Liver (tissue), 9 donors: ENCODE results near the gene N4BP2. TPM values are rescaled to one million over a fixed set of nuclear protein-coding genes. Genes with fewer than 3 reads are reported as not detected.

ENCODE experiments used
- DNase-seq: peaks from one replicate; pipeline ENCODE4 v3.0.0-alpha.2; 2017; ENCODE audit warnings: low spot score
- H3K27ac ChIP-seq, 2 donors: one replicate each; pipeline ENCODE4 v1.7.0; 2013; ENCODE audit warnings: inconsistent platforms in 2 of 2, low read length in 2 of 2, control low read depth in 1 of 2, low read depth in 1 of 2, mild to moderate bottlenecking in 1 of 2
- H3K27me3 ChIP-seq, 4 donors: one replicate each; pipeline versions ENCODE4 v1.6.1 to v1.7.0; 2013; ENCODE audit warnings: low read length in 3 of 4, inconsistent platforms in 1 of 4, mild to moderate bottlenecking in 1 of 4, moderate library complexity in 1 of 4; ENCODE audit not compliant: control insufficient read depth in 4 of 4, insufficient read depth in 4 of 4
- H3K36me3 ChIP-seq, 4 donors: one replicate each; pipeline versions ENCODE4 v1.6.1 to v1.7.0; 2013; ENCODE audit warnings: low read length in 3 of 4, mild to moderate bottlenecking in 3 of 4, low read depth in 1 of 4, moderate library complexity in 1 of 4; ENCODE audit not compliant: control insufficient read depth in 4 of 4, insufficient read depth in 3 of 4
- H3K4me1 ChIP-seq, 4 donors: one replicate each; pipeline versions ENCODE4 v1.6.1 to v1.7.0; 2013; ENCODE audit warnings: low read length in 3 of 4, mild to moderate bottlenecking in 3 of 4, moderate library complexity in 1 of 4; ENCODE audit not compliant: control insufficient read depth in 4 of 4, insufficient read depth in 4 of 4
- H3K4me3 ChIP-seq, 3 donors: one replicate each; pipeline versions ENCODE4 v1.6.1 to v1.7.0; 2013; ENCODE audit warnings: low read length in 3 of 3, control low read depth in 1 of 3, low read depth in 1 of 3, mild to moderate bottlenecking in 1 of 3
- H3K9ac ChIP-seq, 2 donors: one replicate each; pipeline ENCODE4 v1.7.0; 2013; ENCODE audit warnings: low read length in 2 of 2, mild to moderate bottlenecking in 2 of 2, moderate library complexity in 2 of 2, control low read depth in 1 of 2, low read depth in 1 of 2
- H3K9me3 ChIP-seq, 4 donors: one replicate each; pipeline versions ENCODE4 v1.6.1 to v1.7.0; 2013; ENCODE audit warnings: low read length in 3 of 4; ENCODE audit not compliant: control insufficient read depth in 4 of 4
- ATF3 ChIP-seq: IDR thresholded peaks from 2 replicates; pipeline ENCODE4 v1.6.1; 2016; ENCODE audit warnings: antibody characterized with exemption
- CTCF ChIP-seq: fragments of 150-350 bp; IDR thresholded peaks from 2 replicates; pipeline ENCODE4 v1.5.1; 2017; ENCODE audit warnings: improper control_type of control experiment, low read depth, low read length; ENCODE audit not compliant: missing input control
- FOXA1 ChIP-seq: IDR thresholded peaks from 2 replicates; pipeline ENCODE4 v1.6.1; 2016; ENCODE audit warnings: antibody characterized with exemption
- FOXA2 ChIP-seq: IDR thresholded peaks from 2 replicates; pipeline ENCODE4 v1.6.1; 2016; ENCODE audit warnings: antibody characterized with exemption
- GABPA ChIP-seq, 2 donors: IDR thresholded peaks in 1 of 2; conservative IDR thresholded peaks in 1 of 2; 2 replicates each; pipeline ENCODE4 v1.6.1; 2016; ENCODE audit warnings: antibody characterized with exemption in 2 of 2, mild to moderate bottlenecking in 1 of 2, moderate library complexity in 1 of 2
- HNF4G ChIP-seq: IDR thresholded peaks from 2 replicates; pipeline ENCODE4 v1.6.1; 2016; ENCODE audit warnings: antibody characterized with exemption
- JUND ChIP-seq, 2 donors: IDR thresholded peaks; 2 replicates each; pipeline ENCODE4 v1.6.1; 2016; ENCODE audit warnings: antibody characterized with exemption in 2 of 2
- MAX ChIP-seq: IDR thresholded peaks from 2 replicates; pipeline ENCODE4 v1.6.1; 2016; ENCODE audit warnings: antibody characterized with exemption
- NR2F2 ChIP-seq: IDR thresholded peaks from 2 replicates; pipeline ENCODE4 v1.6.1; 2016; ENCODE audit warnings: antibody characterized with exemption
- RAD21 ChIP-seq, 2 donors: IDR thresholded peaks; 2 replicates each; pipeline ENCODE4 v1.6.1; 2016; ENCODE audit warnings: antibody characterized with exemption in 2 of 2, mild to moderate bottlenecking in 2 of 2
- REST ChIP-seq: IDR thresholded peaks from 2 replicates; pipeline ENCODE4 v1.6.1; 2016; ENCODE audit warnings: antibody characterized with exemption, mild to moderate bottlenecking
- SP1 ChIP-seq: IDR thresholded peaks from 2 replicates; pipeline ENCODE4 v1.6.1; 2018; ENCODE audit warnings: antibody characterized with exemption, mild to moderate bottlenecking
- TAF1 ChIP-seq: conservative IDR thresholded peaks from 2 replicates; pipeline ENCODE4 v1.6.1; 2016; ENCODE audit warnings: antibody characterized with exemption, mild to moderate bottlenecking
- YY1 ChIP-seq: IDR thresholded peaks from 2 replicates; pipeline ENCODE4 v1.6.1; 2016; ENCODE audit warnings: antibody characterized with exemption, mild to moderate bottlenecking
- ZBTB33 ChIP-seq: IDR thresholded peaks from 2 replicates; pipeline ENCODE4 v1.6.1; 2016; ENCODE audit warnings: antibody characterized with exemption
- WGBS: extraction: QIAGEN DNeasy Blood & Tissue Kit; methylation state at CpG from one replicate; pipeline ENCODE4 v1.1.7; 2013; 5-methylcytosine and 5-hydroxymethylcytosine counted together
- polyA plus RNA-seq, 2 donors: library from polyadenylated mRNA; stranded (reverse) in 1 of 2; unstranded in 1 of 2; fragments of 200-250 nt in 1 of 2; fragments of >200 nt in 1 of 2; fragmentation: Nextera tagmentation in 1 of 2; extraction: Ambion mirVana in 1 of 2; gene quantifications; one replicate each; pipeline versions ENCODE4 v1.2.1 to v1.2.3, GENCODE V29; 2013 to 2015
- total RNA-seq, 2 donors: library from RNA; depleted of rRNA; stranded (reverse); fragments of >200 nt; gene quantifications; one replicate each; pipeline ENCODE4 v1.2.3, GENCODE V29; 2014
- donor health status: healthy.
- donor health status: healthy.
- donor health status: healthy.
- donor health status: healthy.
- donor health status: healthy.

N4BP2 gene
- total and polyA plus RNA-seq, 4 donors = 2.3 to 19.9 (median 11.0) TPM

- no peak overlapping the region for H3K9ac ChIP-seq
- WGBS = 98% methylated on average over 3 of the region's 3 CpGs
- no peak overlapping the region for H3K27ac ChIP-seq
- no peaks in the 10 kb centered on the region for H3K27me3 ChIP-seq
- no peak overlapping the region for H3K4me3 ChIP-seq
- TF ChIP-seq FOXA2 = no peak
- TF ChIP-seq YY1 = no peak
- no peak for TF ChIP-seq SP1
- TF ChIP-seq TAF1 = no peak
- no peak for TF ChIP-seq ZBTB33
- TF ChIP-seq REST = no peak
- no peak for TF ChIP-seq HNF4G
- no peak for TF ChIP-seq ATF3
- no peak for TF ChIP-seq FOXA1
- TF ChIP-seq MAX = no peak
- TF ChIP-seq CTCF = no peak
- no peak for TF ChIP-seq RAD21 (IDR thresholded peaks at IDR 0.05)
- no peak for TF ChIP-seq JUND (IDR thresholded peaks at IDR 0.05)
- no peak for DNase-seq
- no peaks in the 10 kb centered on the region for H3K9me3 ChIP-seq
- H3K36me3 ChIP-seq = peaks cover 2 to 7% (median 2%) of the 10 kb centered on the region in 4 donors
- H3K4me1 ChIP-seq = no peaks in the 10 kb centered on the region
Measured at GRCh38 chr4:40112027-40112792, 55.6 kb downstream of the N4BP2 start.

GRCh38 chr4:40114206-40114605, 57.6 kb downstream of the N4BP2 start:
- H3K9me3 ChIP-seq = no peaks in the 10 kb centered on the region
- 89% methylated on average over 1 of the region's 1 CpG for WGBS
- H3K36me3 ChIP-seq = peaks cover 0 to 12% (median under 1%) of the 10 kb centered on the region in 4 donors
- no peaks in the 10 kb centered on the region for H3K27me3 ChIP-seq
- no peaks in the 10 kb centered on the region for H3K4me1 ChIP-seq
- no peak overlapping the region for H3K9ac ChIP-seq
- H3K27ac ChIP-seq = no peak overlapping the region
- no peak overlapping the region for H3K4me3 ChIP-seq
- no peak for DNase-seq
- no peak for TF ChIP-seq RAD21 (IDR thresholded peaks at IDR 0.05)
- no peak for TF ChIP-seq TAF1
- TF ChIP-seq ZBTB33 = no peak
- TF ChIP-seq GABPA (IDR thresholded peaks at IDR 0.05 in 1 of 2, conservative IDR thresholded peaks at IDR 0.05 in 1 of 2) = no peak
- TF ChIP-seq FOXA1 = no peak
- TF ChIP-seq JUND (IDR thresholded peaks at IDR 0.05) = no peak
- TF ChIP-seq YY1 = no peak
- TF ChIP-seq NR2F2 = no peak
- no peak for TF ChIP-seq ATF3
- no peak for TF ChIP-seq REST
- TF ChIP-seq HNF4G = no peak
- no peak for TF ChIP-seq MAX
- TF ChIP-seq SP1 = no peak
